HEK293 (cell line): ENCODE measurements around the gene KRT36.

Source experiments
- KLF10 ChIP-seq: fragments of 450-650 bp; IDR thresholded peaks from 2 replicates; pipeline ENCODE4 v1.5.1; 2018; ENCODE audit warnings: missing biosample characterization, mild to moderate bottlenecking, missing genetic modification characterization
- KLF9 ChIP-seq: fragments of 450-650 bp; formaldehyde crosslinking; IDR thresholded peaks from 2 replicates; pipeline ENCODE4 v1.5.1; 2016; ENCODE audit warnings: missing biosample characterization, missing genetic modification characterization, low read depth
- MYNN ChIP-seq: fragments of 450-650 bp; formaldehyde crosslinking; IDR thresholded peaks from 2 replicates; pipeline ENCODE4 v1.5.1; 2016; ENCODE audit warnings: missing biosample characterization, missing genetic modification characterization, borderline replicate concordance
- YY1 ChIP-seq: fragments of 450-650 bp; formaldehyde crosslinking; IDR thresholded peaks from 2 replicates; pipeline ENCODE4 v1.5.1; 2018; ENCODE audit warnings: missing biosample characterization, missing genetic modification characterization
- ZNF138 ChIP-seq: fragments of 450-650 bp; formaldehyde crosslinking; IDR thresholded peaks from 2 replicates; pipeline ENCODE4 v1.5.1; 2016; ENCODE audit warnings: missing biosample characterization, missing genetic modification characterization, borderline replicate concordance
- ZNF211 ChIP-seq: fragments of 450-650 bp; formaldehyde crosslinking; IDR thresholded peaks from 2 replicates; pipeline ENCODE4 v1.5.1; 2016; ENCODE audit warnings: low read depth, missing biosample characterization, missing genetic modification characterization
- ZNF660 ChIP-seq: fragments of 450-650 bp; IDR thresholded peaks from 2 replicates; pipeline ENCODE4 v1.5.1; 2018; ENCODE audit warnings: missing biosample characterization, mild to moderate bottlenecking, missing genetic modification characterization
- TF ChIP-seq, protein P1 (sequence below): fragments of 450-650 bp; formaldehyde crosslinking; IDR thresholded peaks from 2 replicates; pipeline ENCODE4 v1.5.1; 2016; ENCODE audit warnings: missing biosample characterization, missing genetic modification characterization
- TF ChIP-seq, protein P2 (sequence below): fragments of 450-650 bp; formaldehyde crosslinking; optimal IDR thresholded peaks from 2 replicates; pipeline ENCODE3; 2016; ENCODE audit warnings: missing biosample characterization, mild to moderate bottlenecking, missing genetic modification characterization
- TF ChIP-seq, protein P3 (sequence below): sonication (generic); formaldehyde crosslinking; IDR thresholded peaks from 2 replicates; pipeline ENCODE4 v1.8.1; 2022; ENCODE audit warnings: mild to moderate bottlenecking, moderate library complexity, missing genetic modification reagents

DNA sequence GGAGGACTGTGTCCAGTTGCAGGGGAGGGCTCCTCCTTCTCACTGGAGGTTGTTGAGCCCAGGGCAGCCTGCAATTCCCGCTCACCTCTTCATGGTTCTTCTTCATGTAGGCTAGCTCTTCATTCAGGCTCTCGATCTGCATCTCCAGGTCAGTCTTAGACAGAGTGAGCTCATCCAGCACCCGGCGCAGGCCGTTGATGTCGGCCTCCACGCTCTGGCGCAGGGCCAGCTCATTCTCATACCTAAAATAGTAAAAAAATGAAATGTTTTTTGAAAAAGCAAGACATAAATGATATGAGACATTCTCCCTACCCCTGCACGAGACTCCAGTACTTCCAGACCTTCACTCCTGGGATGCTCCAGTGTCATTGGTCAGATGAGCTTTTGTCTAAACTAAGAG, 13.5 kb upstream of the KRT36 start:
- TF ChIP-seq MYNN (tag by site-specific recombination) (no peak), YY1 (tag by site-specific recombination) (no peak), ZNF138 (tag by site-specific recombination) (no peak), KLF10 (no peak), KLF9 (tag by site-specific recombination) (no peak), ZNF211 (tag by site-specific recombination) (no peak), ZNF660 (tag by site-specific recombination) (no peak)
- TF ChIP-seq, protein P1, sequence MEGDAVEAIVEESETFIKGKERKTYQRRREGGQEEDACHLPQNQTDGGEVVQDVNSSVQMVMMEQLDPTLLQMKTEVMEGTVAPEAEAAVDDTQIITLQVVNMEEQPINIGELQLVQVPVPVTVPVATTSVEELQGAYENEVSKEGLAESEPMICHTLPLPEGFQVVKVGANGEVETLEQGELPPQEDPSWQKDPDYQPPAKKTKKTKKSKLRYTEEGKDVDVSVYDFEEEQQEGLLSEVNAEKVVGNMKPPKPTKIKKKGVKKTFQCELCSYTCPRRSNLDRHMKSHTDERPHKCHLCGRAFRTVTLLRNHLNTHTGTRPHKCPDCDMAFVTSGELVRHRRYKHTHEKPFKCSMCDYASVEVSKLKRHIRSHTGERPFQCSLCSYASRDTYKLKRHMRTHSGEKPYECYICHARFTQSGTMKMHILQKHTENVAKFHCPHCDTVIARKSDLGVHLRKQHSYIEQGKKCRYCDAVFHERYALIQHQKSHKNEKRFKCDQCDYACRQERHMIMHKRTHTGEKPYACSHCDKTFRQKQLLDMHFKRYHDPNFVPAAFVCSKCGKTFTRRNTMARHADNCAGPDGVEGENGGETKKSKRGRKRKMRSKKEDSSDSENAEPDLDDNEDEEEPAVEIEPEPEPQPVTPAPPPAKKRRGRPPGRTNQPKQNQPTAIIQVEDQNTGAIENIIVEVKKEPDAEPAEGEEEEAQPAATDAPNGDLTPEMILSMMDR (tag by site-specific recombination) = no peak
- TF ChIP-seq, protein P2, sequence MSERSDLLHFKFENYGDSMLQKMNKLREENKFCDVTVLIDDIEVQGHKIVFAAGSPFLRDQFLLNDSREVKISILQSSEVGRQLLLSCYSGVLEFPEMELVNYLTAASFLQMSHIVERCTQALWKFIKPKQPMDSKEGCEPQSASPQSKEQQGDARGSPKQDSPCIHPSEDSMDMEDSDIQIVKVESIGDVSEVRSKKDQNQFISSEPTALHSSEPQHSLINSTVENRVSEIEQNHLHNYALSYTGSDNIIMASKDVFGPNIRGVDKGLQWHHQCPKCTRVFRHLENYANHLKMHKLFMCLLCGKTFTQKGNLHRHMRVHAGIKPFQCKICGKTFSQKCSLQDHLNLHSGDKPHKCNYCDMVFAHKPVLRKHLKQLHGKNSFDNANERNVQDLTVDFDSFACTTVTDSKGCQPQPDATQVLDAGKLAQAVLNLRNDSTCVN = no peak
- TF ChIP-seq, protein P3, sequence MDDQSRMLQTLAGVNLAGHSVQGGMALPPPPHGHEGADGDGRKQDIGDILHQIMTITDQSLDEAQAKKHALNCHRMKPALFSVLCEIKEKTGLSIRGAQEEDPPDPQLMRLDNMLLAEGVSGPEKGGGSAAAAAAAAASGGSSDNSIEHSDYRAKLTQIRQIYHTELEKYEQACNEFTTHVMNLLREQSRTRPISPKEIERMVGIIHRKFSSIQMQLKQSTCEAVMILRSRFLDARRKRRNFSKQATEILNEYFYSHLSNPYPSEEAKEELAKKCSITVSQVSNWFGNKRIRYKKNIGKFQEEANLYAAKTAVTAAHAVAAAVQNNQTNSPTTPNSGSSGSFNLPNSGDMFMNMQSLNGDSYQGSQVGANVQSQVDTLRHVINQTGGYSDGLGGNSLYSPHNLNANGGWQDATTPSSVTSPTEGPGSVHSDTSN = no peak
